ENCODE data around the gene PGM1.

DNA sequence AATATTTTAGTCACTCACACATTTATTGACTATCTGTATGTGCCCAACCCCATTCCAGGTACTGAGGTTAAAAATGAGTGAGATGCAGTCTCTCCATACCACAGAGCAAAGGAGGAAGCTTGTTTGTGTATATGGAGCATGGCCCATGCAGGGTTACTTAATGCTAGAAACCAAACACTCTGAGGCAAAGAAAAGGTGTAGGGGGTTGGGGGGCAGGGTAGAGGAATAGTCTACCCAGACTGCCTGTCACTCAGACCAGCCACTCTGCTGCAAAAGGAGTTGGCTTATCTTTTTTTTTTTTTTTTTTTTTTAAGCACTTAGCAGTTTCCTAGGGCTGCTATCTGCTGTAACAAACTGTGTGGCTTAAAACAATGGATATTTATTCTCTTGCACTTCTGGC, 19.8 kb downstream of the PGM1 start:
- TF ChIP-seq GABPA (IDR thresholded peaks at IDR 0.05; ENCODE audit: low read depth) (no peak), CHD4 (IDR thresholded peaks at IDR 0.05) (no peak), FOS (IDR thresholded peaks at IDR 0.05; ENCODE audit: borderline replicate concordance, extremely low read depth, insufficient read length) (no peak), EP300 (IDR thresholded peaks at IDR 0.05; ENCODE audit: borderline replicate concordance in 1 of 2, control insufficient read depth in 1 of 2, low read depth in 2 of 2, low read length in 2 of 2) (no peak), CHD2 (IDR thresholded peaks at IDR 0.05; ENCODE audit: borderline replicate concordance, low read depth, low read length) (no peak)
- TF ChIP-seq, protein P1, sequence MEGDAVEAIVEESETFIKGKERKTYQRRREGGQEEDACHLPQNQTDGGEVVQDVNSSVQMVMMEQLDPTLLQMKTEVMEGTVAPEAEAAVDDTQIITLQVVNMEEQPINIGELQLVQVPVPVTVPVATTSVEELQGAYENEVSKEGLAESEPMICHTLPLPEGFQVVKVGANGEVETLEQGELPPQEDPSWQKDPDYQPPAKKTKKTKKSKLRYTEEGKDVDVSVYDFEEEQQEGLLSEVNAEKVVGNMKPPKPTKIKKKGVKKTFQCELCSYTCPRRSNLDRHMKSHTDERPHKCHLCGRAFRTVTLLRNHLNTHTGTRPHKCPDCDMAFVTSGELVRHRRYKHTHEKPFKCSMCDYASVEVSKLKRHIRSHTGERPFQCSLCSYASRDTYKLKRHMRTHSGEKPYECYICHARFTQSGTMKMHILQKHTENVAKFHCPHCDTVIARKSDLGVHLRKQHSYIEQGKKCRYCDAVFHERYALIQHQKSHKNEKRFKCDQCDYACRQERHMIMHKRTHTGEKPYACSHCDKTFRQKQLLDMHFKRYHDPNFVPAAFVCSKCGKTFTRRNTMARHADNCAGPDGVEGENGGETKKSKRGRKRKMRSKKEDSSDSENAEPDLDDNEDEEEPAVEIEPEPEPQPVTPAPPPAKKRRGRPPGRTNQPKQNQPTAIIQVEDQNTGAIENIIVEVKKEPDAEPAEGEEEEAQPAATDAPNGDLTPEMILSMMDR (IDR thresholded peaks at IDR 0.05 in 2 of 3, conservative IDR thresholded peaks at IDR 0.05 in 1 of 3; ENCODE audit: control insufficient read depth in 2 of 3, extremely low read depth in 1 of 3, insufficient read depth in 1 of 3, low read depth in 3 of 3, low read length in 3 of 3): no peak
- TF ChIP-seq, protein P2, sequence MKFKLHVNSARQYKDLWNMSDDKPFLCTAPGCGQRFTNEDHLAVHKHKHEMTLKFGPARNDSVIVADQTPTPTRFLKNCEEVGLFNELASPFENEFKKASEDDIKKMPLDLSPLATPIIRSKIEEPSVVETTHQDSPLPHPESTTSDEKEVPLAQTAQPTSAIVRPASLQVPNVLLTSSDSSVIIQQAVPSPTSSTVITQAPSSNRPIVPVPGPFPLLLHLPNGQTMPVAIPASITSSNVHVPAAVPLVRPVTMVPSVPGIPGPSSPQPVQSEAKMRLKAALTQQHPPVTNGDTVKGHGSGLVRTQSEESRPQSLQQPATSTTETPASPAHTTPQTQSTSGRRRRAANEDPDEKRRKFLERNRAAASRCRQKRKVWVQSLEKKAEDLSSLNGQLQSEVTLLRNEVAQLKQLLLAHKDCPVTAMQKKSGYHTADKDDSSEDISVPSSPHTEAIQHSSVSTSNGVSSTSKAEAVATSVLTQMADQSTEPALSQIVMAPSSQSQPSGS (IDR thresholded peaks at IDR 0.05; ENCODE audit: low read length): no peak

Measured in GM12878 (cell line).